Measurements from ENCODE around the gene SLC35E2B.

- TF ChIP-seq CTCF (IDR thresholded peaks at IDR 0.05) (no peak), POLR2A (IDR thresholded peaks at IDR 0.05) (no peak)
These were observed 63.7 kb downstream of the SLC35E2B start for GRCh38 chr1:1628754-1629429.

Data from body of pancreas (tissue), 4 donors.